SK-N-SH (cell line): ENCODE measurements around the gene KCNN2. TPM values are rescaled to one million over a fixed set of nuclear protein-coding genes. Genes with fewer than 3 reads are reported as not detected.

Experiments
- CTCF ChIA-PET: fragments of 300-600, 350-600 bp; formaldehyde crosslinking; extraction: SDS; loops from one replicate; lab custom pipeline; 2021; lab: Yijun Ruan, JAX
- POLR2A ChIA-PET: fragments of 350-600 bp; sonication (Branson Sonifier 250); formaldehyde crosslinking; extraction: SDS; loops from one replicate; lab custom pipeline; 2020; ENCODE audit warnings: antibody characterized with exemption, inconsistent platforms; lab: Yijun Ruan, JAX
- DNase-seq: peaks from one replicate; pipeline ENCODE4 v3.0.0; 2012
- H2AFZ ChIP-seq: fragments of 200-600 bp; sonication (generic); 2 replicates; pipeline ENCODE4 v1.8.1; 2016; ENCODE audit warnings: antibody characterized with exemption, mild to moderate bottlenecking, low read depth
- H3F3A ChIP-seq: fragments of 200-600 bp; sonication (generic); replicated peaks from 2 replicates; pipeline ENCODE3; 2016; ENCODE audit warnings: antibody characterized with exemption, mild to moderate bottlenecking; ENCODE audit not compliant: insufficient read depth
- H3K27ac ChIP-seq, 2 experiments: fragments of 200-500 bp in 1 of 2; fragments of 200-600 bp in 1 of 2; sonication (Bioruptor generic) in 1 of 2; sonication (generic), shearing (Covaris generic) in 1 of 2; 2 replicates each; pipeline versions ENCODE4 v1.5.1 to v1.6.1; 2014 to 2016; ENCODE audit warnings: low read depth in 2 of 2, inconsistent platforms in 1 of 2, low read length in 1 of 2, mild to moderate bottlenecking in 1 of 2, mixed read lengths in 1 of 2
- H3K27me3 ChIP-seq: fragments of 200-600 bp; sonication (generic), shearing (Covaris generic); 2 replicates; pipeline ENCODE4 v1.6.1; 2016; ENCODE audit warnings: mixed run types; ENCODE audit not compliant: insufficient read depth
- H3K36me3 ChIP-seq, 2 experiments: fragments of 200-500 bp in 1 of 2; fragments of 200-600 bp in 1 of 2; sonication (Bioruptor generic) in 1 of 2; sonication (generic) in 1 of 2; replicated peaks in 1 of 2; 2 replicates each; pipeline versions ENCODE3 to v1.5.1; 2014 to 2016; ENCODE audit warnings: low read length in 1 of 2, mild to moderate bottlenecking in 1 of 2; ENCODE audit not compliant: insufficient read depth in 2 of 2, control insufficient read depth in 1 of 2
- H3K4me1 ChIP-seq, 2 experiments: fragments of 200-500 bp in 1 of 2; fragments of 200-600 bp in 1 of 2; sonication (Bioruptor generic) in 1 of 2; sonication (generic), shearing (Covaris generic) in 1 of 2; 2 replicates each; pipeline versions ENCODE4 v1.5.1 to v1.6.1; 2014 to 2016; ENCODE audit warnings: low read depth in 1 of 2, low read length in 1 of 2, mixed run types in 1 of 2; ENCODE audit not compliant: insufficient read depth in 2 of 2, control insufficient read depth in 1 of 2
- H3K4me2 ChIP-seq: fragments of 200-600 bp; sonication (generic), shearing (Covaris generic); 2 replicates; pipeline ENCODE4 v1.6.1; 2017; ENCODE audit warnings: mixed run types
- H3K4me3 ChIP-seq, 2 experiments: fragments of 200-500 bp in 1 of 2; fragments of 200-600 bp in 1 of 2; sonication (Bioruptor generic) in 1 of 2; sonication (generic), shearing (Covaris generic) in 1 of 2; 2 replicates each; pipeline versions ENCODE4 v1.5.1 to v1.8.1; 2014 to 2016; ENCODE audit warnings: low read depth in 2 of 2, inconsistent platforms in 1 of 2, low read length in 1 of 2, mild to moderate bottlenecking in 1 of 2, mixed read lengths in 1 of 2, moderate library complexity in 1 of 2
- H3K79me2 ChIP-seq: fragments of 200-600 bp; sonication (generic); 2 replicates; pipeline ENCODE4 v1.8.1; 2017; ENCODE audit warnings: mild to moderate bottlenecking; ENCODE audit not compliant: insufficient read depth
- H3K9ac ChIP-seq: fragments of 200-600 bp; sonication (generic); 2 replicates; pipeline ENCODE4 v1.6.1; 2017; ENCODE audit warnings: mixed run types
- H3K9me2 ChIP-seq: fragments of 200-600 bp; sonication (generic); 2 replicates; pipeline ENCODE4 v1.6.1; 2017; ENCODE audit warnings: mixed run types
- H3K9me3 ChIP-seq: fragments of 200-600 bp; sonication (generic); 2 replicates; pipeline ENCODE4 v1.6.1; 2017; ENCODE audit warnings: mixed run types, mild to moderate bottlenecking, moderate library complexity
- H4K20me1 ChIP-seq: fragments of 200-600 bp; sonication (generic); 2 replicates; pipeline ENCODE4 v1.6.1; 2017; ENCODE audit warnings: mild to moderate bottlenecking, mixed run types; ENCODE audit not compliant: insufficient read depth
- CHD2 ChIP-seq: fragments of 150-350 bp; IDR thresholded peaks from 2 replicates; pipeline ENCODE4 v1.6.1; 2018; ENCODE audit warnings: low read length; ENCODE audit not compliant: partially characterized antibody
- EP300 ChIP-seq, 2 experiments: IDR thresholded peaks; 2 replicates each; pipeline versions ENCODE4 v1.4.0 to v1.6.1; 2012; ENCODE audit warnings: borderline replicate concordance in 1 of 2, low read depth in 1 of 2, low read length in 1 of 2
- EZH2phosphoT487 ChIP-seq: fragments of 200-600 bp; sonication (generic); IDR thresholded peaks from 2 replicates; pipeline ENCODE4 v1.6.1; 2017; ENCODE audit warnings: low read depth, mixed run types, mild to moderate bottlenecking, antibody characterized with exemption, moderate library complexity, borderline replicate concordance
- FOSL2 ChIP-seq: IDR thresholded peaks from 2 replicates; pipeline ENCODE4 v1.4.0; 2012; ENCODE audit warnings: low read depth, mild to moderate bottlenecking, moderate library complexity, borderline replicate concordance
- FOXJ3 ChIP-seq: sonication (generic); formaldehyde crosslinking; IDR thresholded peaks from 2 replicates; pipeline ENCODE4 v1.5.1; 2020; ENCODE audit warnings: mild to moderate bottlenecking, missing genetic modification reagents
- GABPA ChIP-seq: IDR thresholded peaks from 2 replicates; pipeline ENCODE4 v1.4.0; 2012; ENCODE audit warnings: low read depth, mild to moderate bottlenecking
- GATA2 ChIP-seq: sonication (generic); formaldehyde crosslinking; IDR thresholded peaks from 2 replicates; pipeline ENCODE4 v1.5.0; 2020; ENCODE audit warnings: mild to moderate bottlenecking, missing genetic modification reagents
- IRF3 ChIP-seq: fragments of 150-350 bp; IDR thresholded peaks from 2 replicates; pipeline ENCODE4 v1.6.1; 2016; ENCODE audit warnings: mild to moderate bottlenecking, low read depth, low read length
- MAX ChIP-seq: IDR thresholded peaks from 2 replicates; pipeline ENCODE4 v1.4.0; 2012; ENCODE audit warnings: low read depth
- NRF1 ChIP-seq: IDR thresholded peaks from 2 replicates; pipeline ENCODE4 v1.6.1; 2012; ENCODE audit warnings: low read depth, mild to moderate bottlenecking, low read length
- POLR2AphosphoS5 ChIP-seq: IDR thresholded peaks from 2 replicates; pipeline ENCODE4 v1.6.1; 2012; ENCODE audit warnings: low read depth, low read length
- RCOR1 ChIP-seq: fragments of 150-350 bp; IDR thresholded peaks from 2 replicates; pipeline ENCODE4 v1.6.1; 2017; ENCODE audit warnings: antibody characterized with exemption, low read length
- RFX5 ChIP-seq: IDR thresholded peaks from 2 replicates; pipeline ENCODE4 v1.6.1; 2012; ENCODE audit warnings: mild to moderate bottlenecking, improper control_type of control experiment, low read length
- RXRA ChIP-seq: IDR thresholded peaks from 2 replicates; pipeline ENCODE4 v1.4.0; 2012; ENCODE audit warnings: low read depth, mild to moderate bottlenecking, borderline replicate concordance
- SIN3A ChIP-seq: IDR thresholded peaks from 2 replicates; pipeline ENCODE4 v1.6.1; 2012; ENCODE audit warnings: low read depth, mild to moderate bottlenecking, low read length, moderate library complexity, borderline replicate concordance
- SMC3 ChIP-seq: IDR thresholded peaks from 2 replicates; pipeline ENCODE4 v1.6.1; 2012; ENCODE audit warnings: low read depth, low read length, improper control_type of control experiment
- WGBS: methylation state at CpG from one replicate; pipeline ENCODE4 v1.1.6; 2017; ENCODE audit warnings: low lambda C conversion rate; 5-methylcytosine and 5-hydroxymethylcytosine counted together
- polyA plus RNA-seq, 3 experiments: library from polyadenylated mRNA; depleted of rRNA; stranded (reverse); fragments of >200 nt; gene quantifications; 2 replicates each; pipeline ENCODE4 v1.2.3, GENCODE V29; 2012
- TF ChIP-seq, protein P1 (sequence below): IDR thresholded peaks from 2 replicates; pipeline ENCODE4 v1.4.0; 2012; ENCODE audit warnings: low read depth, borderline replicate concordance
- TF ChIP-seq, protein P2 (sequence below): fragments of 150-350 bp; IDR thresholded peaks from 2 replicates; pipeline ENCODE4 v1.6.1; 2017; ENCODE audit warnings: antibody characterized with exemption, low read length, low read depth, borderline replicate concordance

The KCNN2 gene
- polyA plus RNA-seq, 1 of the 3 experiments (the other 2 are of a cell fraction) = not detected

DNA sequence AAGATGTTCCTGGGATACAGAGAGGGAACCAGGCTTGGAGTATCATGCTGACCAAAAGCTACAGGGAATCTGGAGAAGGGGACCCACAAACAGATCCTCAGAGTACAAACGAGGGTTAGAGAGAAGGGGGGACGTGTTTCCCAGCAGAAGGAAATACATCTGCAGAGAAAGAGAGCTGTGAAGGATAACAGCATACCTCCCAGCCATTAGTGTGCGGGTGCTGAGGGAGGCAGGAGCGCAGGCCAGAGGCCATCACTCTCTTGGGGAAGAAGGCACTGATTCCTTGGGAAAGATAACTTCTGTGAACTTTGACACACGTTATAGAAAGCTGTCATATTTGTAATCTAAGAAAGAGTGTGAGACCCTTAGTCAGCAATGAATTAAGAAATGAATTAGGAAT lies 96.9 kb downstream of the KCNN2 start:
- H3K79me2 ChIP-seq = no peaks in the 10 kb centered on the region
- CTCF ChIA-PET = interaction anchor here (8.8 kb wide), 1 partner anchor 9 kb away, joined by 72 read pairs; no protein-coding TSS in a partner anchor
- WGBS = 0% methylated on average over 5 of the region's 5 CpGs
- no peaks in the 10 kb centered on the region for H3K4me1 ChIP-seq
- no peaks in the 10 kb centered on the region for H3K27me3 ChIP-seq
- H2AFZ ChIP-seq = no peak overlapping the region
- TF ChIP-seq EZH2phosphoT487 = no peak
- TF ChIP-seq POLR2AphosphoS5 = no peak
- TF ChIP-seq GATA2 (CRISPR knock-in tag) = no peak
- TF ChIP-seq, protein P1, sequence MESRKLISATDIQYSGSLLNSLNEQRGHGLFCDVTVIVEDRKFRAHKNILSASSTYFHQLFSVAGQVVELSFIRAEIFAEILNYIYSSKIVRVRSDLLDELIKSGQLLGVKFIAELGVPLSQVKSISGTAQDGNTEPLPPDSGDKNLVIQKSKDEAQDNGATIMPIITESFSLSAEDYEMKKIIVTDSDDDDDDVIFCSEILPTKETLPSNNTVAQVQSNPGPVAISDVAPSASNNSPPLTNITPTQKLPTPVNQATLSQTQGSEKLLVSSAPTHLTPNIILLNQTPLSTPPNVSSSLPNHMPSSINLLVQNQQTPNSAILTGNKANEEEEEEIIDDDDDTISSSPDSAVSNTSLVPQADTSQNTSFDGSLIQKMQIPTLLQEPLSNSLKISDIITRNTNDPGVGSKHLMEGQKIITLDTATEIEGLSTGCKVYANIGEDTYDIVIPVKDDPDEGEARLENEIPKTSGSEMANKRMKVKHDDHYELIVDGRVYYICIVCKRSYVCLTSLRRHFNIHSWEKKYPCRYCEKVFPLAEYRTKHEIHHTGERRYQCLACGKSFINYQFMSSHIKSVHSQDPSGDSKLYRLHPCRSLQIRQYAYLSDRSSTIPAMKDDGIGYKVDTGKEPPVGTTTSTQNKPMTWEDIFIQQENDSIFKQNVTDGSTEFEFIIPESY = no peak
- no peak for TF ChIP-seq RCOR1
- TF ChIP-seq SMC3 = no peak
- TF ChIP-seq, protein P2, sequence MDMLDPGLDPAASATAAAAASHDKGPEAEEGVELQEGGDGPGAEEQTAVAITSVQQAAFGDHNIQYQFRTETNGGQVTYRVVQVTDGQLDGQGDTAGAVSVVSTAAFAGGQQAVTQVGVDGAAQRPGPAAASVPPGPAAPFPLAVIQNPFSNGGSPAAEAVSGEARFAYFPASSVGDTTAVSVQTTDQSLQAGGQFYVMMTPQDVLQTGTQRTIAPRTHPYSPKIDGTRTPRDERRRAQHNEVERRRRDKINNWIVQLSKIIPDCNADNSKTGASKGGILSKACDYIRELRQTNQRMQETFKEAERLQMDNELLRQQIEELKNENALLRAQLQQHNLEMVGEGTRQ = no peak
- TF ChIP-seq IRF3 = no peak
- no peak for TF ChIP-seq CHD2
- TF ChIP-seq EP300 (IDR thresholded peaks at IDR 0.05; ENCODE audit: borderline replicate concordance in 1 of 2, low read depth in 1 of 2, low read length in 1 of 2) = no peak
- POLR2A ChIA-PET = no interaction called here
- no peak for DNase-seq
- H3K4me2 ChIP-seq = no peak overlapping the region
- no peaks in the 10 kb centered on the region for H3K9me2 ChIP-seq
- H3K4me3 ChIP-seq = no peak overlapping the region
- H3K36me3 ChIP-seq = no peaks in the 10 kb centered on the region
- no peak overlapping the region for H3K9ac ChIP-seq
- H3K9me3 ChIP-seq = no peaks in the 10 kb centered on the region
- H3F3A ChIP-seq = no peaks in the 10 kb centered on the region
- H3K27ac ChIP-seq = no peak overlapping the region
- H4K20me1 ChIP-seq = no peaks in the 10 kb centered on the region

- ChIA-PET POLR2A (no interaction called here), CTCF (no interaction called here)
- DNase-seq = no peak
- TF ChIP-seq RCOR1 (no peak), GABPA (no peak), FOSL2 (no peak), RFX5 (no peak), RXRA (no peak), EP300 (IDR thresholded peaks at IDR 0.05; ENCODE audit: borderline replicate concordance in 1 of 2, low read depth in 1 of 2, low read length in 1 of 2) (no peak), NRF1 (no peak), FOXJ3 (CRISPR knock-in tag) (no peak), MAX (no peak), SIN3A (no peak)
- no peaks in the 10 kb centered on the region for H3K27me3 ChIP-seq
- H3K4me2 ChIP-seq = no peak overlapping the region
- H3K9me2 ChIP-seq = no peaks in the 10 kb centered on the region
- H2AFZ ChIP-seq = no peak overlapping the region
- no peaks in the 10 kb centered on the region for H3F3A ChIP-seq
- H4K20me1 ChIP-seq = no peaks in the 10 kb centered on the region
- no peaks in the 10 kb centered on the region for H3K36me3 ChIP-seq
- WGBS = 5% methylated on average over 5 of the region's 5 CpGs
- H3K4me3 ChIP-seq = no peak overlapping the region
- H3K9me3 ChIP-seq = no peaks in the 10 kb centered on the region
- H3K4me1 ChIP-seq = no peaks in the 10 kb centered on the region
- H3K9ac ChIP-seq = no peak overlapping the region
- no peak overlapping the region for H3K27ac ChIP-seq
- H3K79me2 ChIP-seq = no peaks in the 10 kb centered on the region
Measured at GRCh38 chr5:114467171-114467570, 105.3 kb downstream of the KCNN2 start.
